Fibroblast of pulmonary artery (primary cell): ENCODE data around the gene PROX2.

Experiments
- DNase-seq: peaks from one replicate; pipeline ENCODE4 v3.0.0-alpha.2; 2010; ENCODE audit warnings: low read depth
- H3K4me3 ChIP-seq: replicated peaks from 2 replicates; pipeline ENCODE4 v1.5.1; 2011; ENCODE audit warnings: low read depth, mild to moderate bottlenecking, control low read depth, low read length, moderate library complexity
- CTCF ChIP-seq: IDR thresholded peaks from 2 replicates; pipeline ENCODE4 v1.5.1; 2011; ENCODE audit warnings: mild to moderate bottlenecking, control low read depth, low read length, inconsistent platforms; ENCODE audit errors: missing control alignments

Gene PROX2

GRCh38 chr14:74904635-74905503 lies 28.9 kb upstream of the PROX2 start:
- no peak overlapping the region for H3K4me3 ChIP-seq
- TF ChIP-seq CTCF = no peak
- DNase-seq = no peak

GRCh38 chr14:74902941-74903705 lies 27.2 kb upstream of the PROX2 start:
- DNase-seq = no peak
- TF ChIP-seq CTCF = no peak
- no peak overlapping the region for H3K4me3 ChIP-seq

GRCh38 chr14:74898694-74899093 lies 22.7 kb upstream of the PROX2 start:
- TF ChIP-seq CTCF = no peak
- H3K4me3 ChIP-seq = no peak overlapping the region
- DNase-seq = no peak

- no peak for TF ChIP-seq CTCF
- DNase-seq = no peak
- H3K4me3 ChIP-seq = no peak overlapping the region
Measured at GRCh38 chr14:74898083-74898482, 22.1 kb upstream of the PROX2 start.

- TF ChIP-seq CTCF = no peak
- H3K4me3 ChIP-seq = no peak overlapping the region
Measured at GRCh38 chr14:74897642-74898041, 21.7 kb upstream of the PROX2 start.

GRCh38 chr14:74896400-74896799 lies 20.5 kb upstream of the PROX2 start:
- no peak for DNase-seq
- H3K4me3 ChIP-seq = no peak overlapping the region

More at GRCh38 chr14:74897642-74898041, 21.7 kb upstream of the PROX2 start:
- no peak for DNase-seq

More at GRCh38 chr14:74896400-74896799, 20.5 kb upstream of the PROX2 start:
- TF ChIP-seq CTCF = no peak
